Measurements from ENCODE around the gene DES.

Gene DES

DNA sequence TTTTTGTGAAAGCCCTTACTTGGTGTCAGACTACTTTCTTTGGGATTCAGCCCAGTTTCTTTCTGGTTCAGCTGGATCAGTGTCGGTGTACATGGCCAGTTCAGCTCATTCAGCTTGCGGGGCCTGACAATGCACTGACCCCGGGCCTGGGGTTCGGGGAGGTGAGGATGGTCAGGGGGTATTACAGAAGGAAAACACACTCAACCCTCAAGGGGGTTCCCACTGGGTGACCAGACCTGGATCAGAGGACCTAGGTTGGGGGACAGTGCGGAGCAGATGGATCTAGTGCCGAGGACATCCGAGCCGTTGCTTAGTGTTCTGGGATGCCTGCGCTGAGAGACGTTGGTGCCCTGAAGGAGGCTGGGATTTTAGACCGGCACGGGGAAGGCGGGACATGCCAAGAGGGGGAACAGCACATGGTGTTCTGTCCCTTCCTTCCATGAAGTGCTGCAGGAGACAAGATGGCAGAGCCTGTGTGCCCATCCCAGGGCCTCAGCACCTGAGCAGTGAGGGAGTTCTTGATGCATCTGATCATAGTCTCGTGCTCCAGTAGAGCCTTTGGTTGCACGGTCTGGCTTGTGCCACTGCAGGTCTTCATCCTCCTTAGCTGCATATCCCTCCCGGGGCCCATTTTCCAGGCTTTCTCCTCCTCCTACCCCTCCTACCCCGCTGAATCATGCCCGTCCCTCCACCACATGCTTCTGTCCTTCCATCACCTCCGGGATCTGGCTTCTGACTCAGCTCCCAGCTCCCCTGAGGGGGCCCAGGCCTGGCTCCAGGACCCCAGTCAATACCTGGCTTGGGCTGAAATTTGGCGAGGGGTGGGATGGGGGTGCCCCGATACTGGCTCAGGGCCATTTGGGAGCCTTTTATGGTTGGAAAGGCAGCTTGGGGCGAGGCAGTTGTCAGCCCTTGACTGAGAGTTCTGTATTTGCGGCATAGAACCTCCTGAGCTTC is 34.5 kb downstream of the DES start:
- Histone ChIP-seq H3K9ac (ENCODE audit: low read length in 5 of 5) (no peak overlapping the region), H3K36me3 (ENCODE audit: control insufficient read depth in 5 of 5, insufficient read depth in 5 of 5, low read length in 5 of 5) (no peaks in the 10 kb centered on the region), H3K9me3 (ENCODE audit: control insufficient read depth in 5 of 5, low read length in 5 of 5) (peaks cover 0 to 2% (median 0%) of the 10 kb centered on the region in 5 donors), H3K4me3 (ENCODE audit: low read depth in 1 of 5, low read length in 5 of 5) (no peak overlapping the region), H3K27me3 (ENCODE audit: control insufficient read depth in 5 of 5, insufficient read depth in 4 of 5, low read length in 5 of 5) (peaks cover 10 to 43% (median 35%) of the 10 kb centered on the region in 5 donors), H3K4me1 (ENCODE audit: control insufficient read depth in 5 of 5, insufficient read depth in 5 of 5, low read length in 5 of 5) (peaks cover 4 to 17% (median 16%) of the 10 kb centered on the region in 5 donors), H3K27ac (ENCODE audit: low read depth, low read length) (no peak overlapping the region)

DNA sequence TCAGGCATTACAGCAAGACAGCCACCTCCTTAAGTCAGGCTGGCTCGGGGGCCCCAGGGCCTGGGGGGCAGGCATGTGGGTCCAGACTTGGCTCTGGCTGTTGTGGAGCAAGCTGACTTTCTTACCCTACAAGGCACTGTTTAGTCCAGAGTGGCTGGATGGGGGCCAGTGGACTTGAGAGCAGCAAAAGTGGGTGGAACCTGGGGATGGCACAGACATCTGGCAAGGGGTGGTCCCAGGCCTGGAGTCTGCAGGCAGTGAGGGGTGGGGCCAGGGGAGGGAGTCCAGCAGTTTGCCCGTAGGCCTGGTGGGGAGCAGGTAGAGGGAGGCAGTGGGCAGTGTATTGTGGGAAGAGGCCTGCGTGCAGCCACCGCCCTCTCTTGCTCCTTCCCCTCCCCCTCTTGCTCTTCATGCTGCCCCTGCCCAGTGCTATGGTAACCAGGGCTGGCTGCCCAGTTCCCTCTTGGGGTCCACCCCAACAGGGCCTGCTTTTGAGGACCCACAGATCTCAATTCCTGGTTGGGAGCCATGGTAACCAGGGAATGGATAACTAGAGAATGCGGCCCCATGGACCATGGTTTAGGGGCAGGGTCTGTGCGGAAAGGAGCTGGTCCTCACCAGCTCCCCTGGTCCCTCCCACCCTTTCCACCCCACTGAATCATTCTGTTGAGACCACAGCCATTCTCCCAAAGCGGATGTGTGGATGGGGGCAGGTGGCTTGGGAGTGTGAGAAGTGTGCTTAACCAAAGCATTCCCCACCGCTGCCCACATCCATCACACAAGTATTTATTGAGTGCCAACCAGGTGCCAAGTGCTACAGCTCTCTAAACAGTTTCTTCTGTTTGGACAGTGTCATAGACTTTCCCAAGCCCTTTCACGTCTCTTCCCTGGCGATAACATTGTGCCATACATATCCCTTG is 35.8 kb downstream of the DES start:
- H3K27ac ChIP-seq (ENCODE audit: low read depth, low read length) = no peak overlapping the region
- no peak overlapping the region for H3K4me3 ChIP-seq (ENCODE audit: low read depth in 1 of 5, low read length in 5 of 5)
- H3K4me1 ChIP-seq (ENCODE audit: control insufficient read depth in 5 of 5, insufficient read depth in 5 of 5, low read length in 5 of 5) = peaks cover 4 to 17% (median 16%) of the 10 kb centered on the region in 5 donors
- H3K9me3 ChIP-seq (ENCODE audit: control insufficient read depth in 5 of 5, low read length in 5 of 5) = peaks cover 0 to 2% (median 0%) of the 10 kb centered on the region in 5 donors
- H3K9ac ChIP-seq (ENCODE audit: low read length in 5 of 5) = peak overlapping the region in 1 of 5 donors; percentile 28
- no peaks in the 10 kb centered on the region for H3K36me3 ChIP-seq (ENCODE audit: control insufficient read depth in 5 of 5, insufficient read depth in 5 of 5, low read length in 5 of 5)
- peaks cover 9 to 46% (median 31%) of the 10 kb centered on the region in 5 donors for H3K27me3 ChIP-seq (ENCODE audit: control insufficient read depth in 5 of 5, insufficient read depth in 4 of 5, low read length in 5 of 5)

DNA sequence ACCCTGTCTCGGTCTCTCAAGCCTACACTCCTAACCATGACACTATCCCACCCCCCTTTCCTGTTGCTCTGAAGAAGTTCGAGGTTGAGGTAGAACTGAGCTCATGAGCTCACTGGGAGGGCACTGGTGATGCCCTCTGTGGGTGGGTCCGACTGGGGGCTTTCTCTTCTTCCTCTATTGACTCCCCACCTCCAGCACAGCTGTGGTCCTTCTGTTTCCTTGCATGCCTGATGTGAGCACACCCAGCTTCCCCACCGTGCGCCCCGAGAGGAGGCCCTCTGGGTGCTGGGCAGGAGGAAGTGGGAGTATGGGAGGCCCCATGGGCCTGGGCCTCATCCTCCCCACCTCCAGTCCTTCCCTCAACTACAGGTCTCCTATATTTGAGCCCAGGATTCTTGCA is 37.4 kb downstream of the DES start:
- no peak overlapping the region for H3K27ac ChIP-seq (ENCODE audit: low read depth, low read length)
- no peaks in the 10 kb centered on the region for H3K9me3 ChIP-seq (ENCODE audit: control insufficient read depth in 5 of 5, low read length in 5 of 5)
- H3K36me3 ChIP-seq (ENCODE audit: control insufficient read depth in 5 of 5, insufficient read depth in 5 of 5, low read length in 5 of 5) = no peaks in the 10 kb centered on the region
- peaks cover 4 to 19% (median 16%) of the 10 kb centered on the region in 5 donors for H3K4me1 ChIP-seq (ENCODE audit: control insufficient read depth in 5 of 5, insufficient read depth in 5 of 5, low read length in 5 of 5)
- H3K27me3 ChIP-seq (ENCODE audit: control insufficient read depth in 5 of 5, insufficient read depth in 4 of 5, low read length in 5 of 5) = peaks cover 6 to 49% (median 30%) of the 10 kb centered on the region in 5 donors
- no peak overlapping the region for H3K9ac ChIP-seq (ENCODE audit: low read length in 5 of 5)
- H3K4me3 ChIP-seq (ENCODE audit: low read depth in 1 of 5, low read length in 5 of 5) = no peak overlapping the region

DNA sequence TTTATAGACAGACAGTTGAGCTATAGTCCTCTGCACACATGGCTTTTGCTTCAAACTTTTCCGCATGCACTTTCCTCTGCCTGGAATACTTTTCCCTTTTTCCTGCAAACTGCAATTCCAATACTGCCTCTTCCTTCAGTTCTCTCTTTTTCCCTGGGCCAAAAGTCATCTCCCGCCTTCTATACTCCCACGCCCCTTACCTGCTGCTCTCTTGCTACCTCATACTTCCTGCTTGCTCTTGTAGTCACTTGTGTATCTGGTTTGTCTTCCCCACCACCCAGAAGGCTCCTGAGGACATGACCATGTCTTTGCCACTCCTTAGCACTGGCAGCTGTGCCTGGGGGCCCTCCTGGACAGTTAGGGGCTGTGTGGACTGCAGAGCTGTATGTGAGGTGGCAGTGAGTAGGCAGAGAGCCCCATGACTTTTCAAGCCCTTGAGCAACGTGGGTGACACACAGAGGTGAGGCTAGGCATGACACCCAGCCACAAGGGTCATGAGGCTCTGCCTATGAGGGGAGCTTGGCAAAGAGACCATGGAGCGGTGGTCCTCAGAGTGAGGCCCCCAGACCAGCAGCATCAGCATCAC is 39.7 kb downstream of the DES start:
- Histone ChIP-seq H3K9ac (ENCODE audit: low read length in 5 of 5) (no peak overlapping the region), H3K4me3 (ENCODE audit: low read depth in 1 of 5, low read length in 5 of 5) (no peak overlapping the region), H3K36me3 (ENCODE audit: control insufficient read depth in 5 of 5, insufficient read depth in 5 of 5, low read length in 5 of 5) (no peaks in the 10 kb centered on the region), H3K4me1 (ENCODE audit: control insufficient read depth in 5 of 5, insufficient read depth in 5 of 5, low read length in 5 of 5) (peaks cover 3 to 13% (median 11%) of the 10 kb centered on the region in 5 donors), H3K9me3 (ENCODE audit: control insufficient read depth in 5 of 5, low read length in 5 of 5) (no peaks in the 10 kb centered on the region), H3K27ac (ENCODE audit: low read depth, low read length) (no peak overlapping the region), H3K27me3 (ENCODE audit: control insufficient read depth in 5 of 5, insufficient read depth in 4 of 5, low read length in 5 of 5) (peaks cover 0 to 37% (median 28%) of the 10 kb centered on the region in 5 donors)

DNA sequence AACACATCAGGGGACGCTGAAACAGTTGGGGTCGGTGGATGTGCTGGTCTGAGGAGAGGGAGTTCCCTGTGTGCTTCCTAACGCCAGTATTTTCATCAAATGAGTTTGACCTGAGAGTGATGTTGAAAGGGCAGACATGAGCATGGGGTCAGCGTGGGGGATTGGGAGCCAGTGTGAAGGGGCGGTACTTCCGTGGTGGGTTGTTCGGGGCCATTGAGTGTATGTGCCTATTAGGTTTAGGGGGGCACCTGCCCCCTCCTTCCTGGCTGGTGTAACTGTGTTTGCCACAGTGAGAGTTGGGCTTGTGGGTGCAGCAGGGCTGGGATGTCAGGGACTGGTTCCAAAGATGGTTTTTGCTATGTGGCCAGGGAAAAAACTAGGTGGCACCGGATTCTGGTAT is 40.8 kb downstream of the DES start:
- Histone ChIP-seq H3K4me3 (ENCODE audit: low read depth in 1 of 5, low read length in 5 of 5) (no peak overlapping the region), H3K9me3 (ENCODE audit: control insufficient read depth in 5 of 5, low read length in 5 of 5) (no peaks in the 10 kb centered on the region), H3K4me1 (ENCODE audit: control insufficient read depth in 5 of 5, insufficient read depth in 5 of 5, low read length in 5 of 5) (peaks cover 0 to 2% (median 0%) of the 10 kb centered on the region in 5 donors), H3K36me3 (ENCODE audit: control insufficient read depth in 5 of 5, insufficient read depth in 5 of 5, low read length in 5 of 5) (no peaks in the 10 kb centered on the region), H3K27ac (ENCODE audit: low read depth, low read length) (no peak overlapping the region), H3K9ac (ENCODE audit: low read length in 5 of 5) (no peak overlapping the region), H3K27me3 (ENCODE audit: control insufficient read depth in 5 of 5, insufficient read depth in 4 of 5, low read length in 5 of 5) (peaks cover 0 to 33% (median 21%) of the 10 kb centered on the region in 5 donors)

DNA sequence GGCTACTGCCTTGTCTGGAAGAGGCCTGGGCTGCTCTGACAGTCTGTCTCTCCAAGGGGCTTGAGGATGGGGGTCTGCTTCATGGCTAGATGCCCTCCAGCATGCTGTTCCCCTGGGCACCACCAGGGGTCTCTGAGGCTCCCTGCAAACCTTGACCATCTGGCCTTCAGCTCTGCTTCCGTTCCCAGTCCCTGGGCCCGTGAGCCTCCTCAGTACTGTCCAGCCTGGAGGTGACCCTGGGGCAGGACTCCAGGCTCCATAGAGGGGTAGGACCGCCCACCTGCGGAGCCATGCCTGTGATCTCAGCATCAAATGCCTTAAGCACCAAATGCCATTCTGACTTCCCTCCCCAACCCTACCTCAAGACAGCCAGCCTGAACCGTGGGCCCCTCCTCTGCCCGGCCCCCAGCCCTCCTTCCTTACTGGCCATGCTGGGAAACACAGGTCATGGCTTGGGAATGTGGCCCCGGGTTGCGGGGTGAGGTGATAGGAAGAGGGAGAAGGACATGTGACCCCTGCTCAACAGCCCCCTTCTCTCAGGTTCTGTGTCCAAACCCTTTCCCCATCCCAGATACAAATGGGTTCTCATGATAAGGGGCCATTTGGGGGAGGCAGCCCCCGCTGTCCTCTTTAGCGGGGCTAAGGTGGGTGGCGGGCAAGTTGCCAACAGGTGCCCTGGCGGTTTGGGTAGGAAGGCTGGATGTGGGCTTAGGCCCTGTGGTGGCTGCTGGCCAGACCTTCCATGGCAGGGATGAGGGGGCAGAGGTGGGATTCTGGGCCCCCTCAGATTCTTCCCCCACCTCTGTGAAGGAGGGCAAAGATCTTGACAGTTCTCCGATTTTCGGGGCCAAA is 41.5 kb downstream of the DES start:
- Histone ChIP-seq H3K36me3 (ENCODE audit: control insufficient read depth in 5 of 5, insufficient read depth in 5 of 5, low read length in 5 of 5) (no peaks in the 10 kb centered on the region), H3K27me3 (ENCODE audit: control insufficient read depth in 5 of 5, insufficient read depth in 4 of 5, low read length in 5 of 5) (peaks cover 0 to 28% (median 21%) of the 10 kb centered on the region in 5 donors), H3K4me3 (ENCODE audit: low read depth in 1 of 5, low read length in 5 of 5) (no peak overlapping the region), H3K4me1 (ENCODE audit: control insufficient read depth in 5 of 5, insufficient read depth in 5 of 5, low read length in 5 of 5) (peaks cover 0 to 2% (median 0%) of the 10 kb centered on the region in 5 donors), H3K9ac (ENCODE audit: low read length in 5 of 5) (no peak overlapping the region), H3K27ac (ENCODE audit: low read depth, low read length) (no peak overlapping the region), H3K9me3 (ENCODE audit: control insufficient read depth in 5 of 5, low read length in 5 of 5) (no peaks in the 10 kb centered on the region)

DNA sequence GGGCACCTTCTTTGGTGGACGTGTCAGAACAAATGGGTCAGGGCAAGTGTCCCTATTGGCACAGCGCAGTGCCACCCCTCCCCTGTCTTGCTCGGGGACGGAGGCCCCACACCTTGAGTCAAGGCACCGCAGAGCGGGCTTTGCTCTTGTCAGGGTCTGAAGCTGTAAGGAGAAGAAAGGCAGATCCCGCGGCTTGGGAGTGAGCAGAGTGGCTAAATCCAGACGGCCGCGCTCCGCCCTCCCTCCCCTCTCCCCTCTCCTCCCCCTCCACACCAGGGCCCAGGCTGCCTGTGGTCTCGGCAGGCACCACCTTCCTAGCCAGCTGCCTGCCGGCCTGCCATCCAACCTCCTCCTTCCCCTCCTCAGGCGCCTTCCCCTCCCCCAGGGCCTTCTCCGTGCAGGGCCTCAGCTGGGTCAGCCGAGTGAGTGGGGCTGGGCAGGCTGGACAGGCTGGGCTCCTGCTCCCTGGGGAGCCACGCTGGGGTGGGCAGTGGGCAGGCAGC is 42.3 kb downstream of the DES start:
- Histone ChIP-seq H3K36me3 (ENCODE audit: control insufficient read depth in 5 of 5, insufficient read depth in 5 of 5, low read length in 5 of 5) (no peaks in the 10 kb centered on the region), H3K9me3 (ENCODE audit: control insufficient read depth in 5 of 5, low read length in 5 of 5) (no peaks in the 10 kb centered on the region), H3K4me1 (ENCODE audit: control insufficient read depth in 5 of 5, insufficient read depth in 5 of 5, low read length in 5 of 5) (peaks cover 0 to 2% (median 0%) of the 10 kb centered on the region in 5 donors), H3K4me3 (ENCODE audit: low read depth in 1 of 5, low read length in 5 of 5) (no peak overlapping the region), H3K27me3 (ENCODE audit: control insufficient read depth in 5 of 5, insufficient read depth in 4 of 5, low read length in 5 of 5) (peaks cover 0 to 28% (median 21%) of the 10 kb centered on the region in 5 donors), H3K9ac (ENCODE audit: low read length in 5 of 5) (no peak overlapping the region), H3K27ac (ENCODE audit: low read depth, low read length) (no peak overlapping the region)

DNA sequence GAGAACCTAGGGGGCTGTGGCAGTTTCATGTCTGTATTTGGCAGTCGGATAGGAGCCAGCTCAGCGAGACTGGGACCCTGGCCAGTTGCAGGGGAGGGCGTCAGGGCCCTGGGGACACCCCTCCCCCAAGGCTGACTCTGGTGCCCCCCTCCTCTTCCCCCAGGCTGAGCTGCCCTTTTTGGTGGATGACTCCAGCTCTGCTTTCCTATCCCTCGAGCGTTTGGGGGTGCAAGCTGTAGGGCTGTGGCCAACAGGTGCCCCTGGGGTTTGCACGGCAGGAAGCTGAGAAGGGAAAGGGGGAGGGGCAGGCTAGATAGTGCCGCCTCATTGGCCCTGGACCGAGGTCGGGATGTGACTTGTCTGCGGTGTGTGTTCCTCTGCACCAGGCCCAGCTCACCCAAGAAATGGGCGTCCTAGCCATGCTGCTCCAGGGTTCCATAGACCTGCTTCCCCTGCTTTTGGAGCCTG is 42.9 kb downstream of the DES start:
- H3K4me1 ChIP-seq (ENCODE audit: control insufficient read depth in 5 of 5, insufficient read depth in 5 of 5, low read length in 5 of 5) = peaks cover 0 to 2% (median 0%) of the 10 kb centered on the region in 5 donors
- H3K36me3 ChIP-seq (ENCODE audit: control insufficient read depth in 5 of 5, insufficient read depth in 5 of 5, low read length in 5 of 5) = no peaks in the 10 kb centered on the region
- H3K4me3 ChIP-seq (ENCODE audit: low read depth in 1 of 5, low read length in 5 of 5) = no peak overlapping the region
- H3K27me3 ChIP-seq (ENCODE audit: control insufficient read depth in 5 of 5, insufficient read depth in 4 of 5, low read length in 5 of 5) = peaks cover 0 to 28% (median 21%) of the 10 kb centered on the region in 5 donors
- no peaks in the 10 kb centered on the region for H3K9me3 ChIP-seq (ENCODE audit: control insufficient read depth in 5 of 5, low read length in 5 of 5)
- no peak overlapping the region for H3K27ac ChIP-seq (ENCODE audit: low read depth, low read length)
- H3K9ac ChIP-seq (ENCODE audit: low read length in 5 of 5) = no peak overlapping the region

DNA sequence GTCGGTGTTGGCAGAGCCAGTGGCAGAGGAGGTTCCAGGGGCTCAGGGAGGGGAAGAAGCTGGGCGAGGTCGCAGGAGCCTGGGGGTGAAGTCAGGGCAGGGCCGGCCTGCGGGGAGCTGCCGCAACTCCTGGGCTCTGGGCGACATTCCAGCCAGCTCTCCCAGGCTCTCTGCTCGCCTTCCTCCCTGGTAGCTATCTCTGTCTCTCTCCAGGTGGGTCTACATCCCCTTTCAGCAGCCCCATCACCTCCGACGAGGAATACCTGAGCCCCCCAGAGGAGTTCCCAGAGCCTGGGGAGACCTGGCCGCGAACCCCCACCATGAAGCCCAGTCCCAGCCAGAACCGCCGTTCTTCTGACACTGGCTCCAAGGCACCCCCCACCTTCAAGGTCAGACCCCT is 43.5 kb downstream of the DES start:
- H3K36me3 ChIP-seq (ENCODE audit: control insufficient read depth in 5 of 5, insufficient read depth in 5 of 5, low read length in 5 of 5) = no peaks in the 10 kb centered on the region
- peaks cover 0 to 25% (median 21%) of the 10 kb centered on the region in 5 donors for H3K27me3 ChIP-seq (ENCODE audit: control insufficient read depth in 5 of 5, insufficient read depth in 4 of 5, low read length in 5 of 5)
- H3K4me1 ChIP-seq (ENCODE audit: control insufficient read depth in 5 of 5, insufficient read depth in 5 of 5, low read length in 5 of 5) = peaks cover 0 to 2% (median 0%) of the 10 kb centered on the region in 5 donors
- no peak overlapping the region for H3K27ac ChIP-seq (ENCODE audit: low read depth, low read length)
- no peak overlapping the region for H3K9ac ChIP-seq (ENCODE audit: low read length in 5 of 5)
- no peak overlapping the region for H3K4me3 ChIP-seq (ENCODE audit: low read depth in 1 of 5, low read length in 5 of 5)
- no peaks in the 10 kb centered on the region for H3K9me3 ChIP-seq (ENCODE audit: control insufficient read depth in 5 of 5, low read length in 5 of 5)
